GM12801 (cell line): ENCODE results near the gene DGLUCY.

ENCODE experiments used
- TF ChIP-seq, protein P1 (sequence below): IDR thresholded peaks from one replicate; pipeline ENCODE4 v1.5.1; 2011; ENCODE audit warnings: control low read depth; ENCODE audit not compliant: insufficient read length; ENCODE audit errors: extremely low read depth

The DGLUCY gene

GRCh38 chr14:91197631-91198030 is 83.8 kb downstream of the DGLUCY start:
- TF ChIP-seq, protein P1, sequence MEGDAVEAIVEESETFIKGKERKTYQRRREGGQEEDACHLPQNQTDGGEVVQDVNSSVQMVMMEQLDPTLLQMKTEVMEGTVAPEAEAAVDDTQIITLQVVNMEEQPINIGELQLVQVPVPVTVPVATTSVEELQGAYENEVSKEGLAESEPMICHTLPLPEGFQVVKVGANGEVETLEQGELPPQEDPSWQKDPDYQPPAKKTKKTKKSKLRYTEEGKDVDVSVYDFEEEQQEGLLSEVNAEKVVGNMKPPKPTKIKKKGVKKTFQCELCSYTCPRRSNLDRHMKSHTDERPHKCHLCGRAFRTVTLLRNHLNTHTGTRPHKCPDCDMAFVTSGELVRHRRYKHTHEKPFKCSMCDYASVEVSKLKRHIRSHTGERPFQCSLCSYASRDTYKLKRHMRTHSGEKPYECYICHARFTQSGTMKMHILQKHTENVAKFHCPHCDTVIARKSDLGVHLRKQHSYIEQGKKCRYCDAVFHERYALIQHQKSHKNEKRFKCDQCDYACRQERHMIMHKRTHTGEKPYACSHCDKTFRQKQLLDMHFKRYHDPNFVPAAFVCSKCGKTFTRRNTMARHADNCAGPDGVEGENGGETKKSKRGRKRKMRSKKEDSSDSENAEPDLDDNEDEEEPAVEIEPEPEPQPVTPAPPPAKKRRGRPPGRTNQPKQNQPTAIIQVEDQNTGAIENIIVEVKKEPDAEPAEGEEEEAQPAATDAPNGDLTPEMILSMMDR, result no peak

DNA sequence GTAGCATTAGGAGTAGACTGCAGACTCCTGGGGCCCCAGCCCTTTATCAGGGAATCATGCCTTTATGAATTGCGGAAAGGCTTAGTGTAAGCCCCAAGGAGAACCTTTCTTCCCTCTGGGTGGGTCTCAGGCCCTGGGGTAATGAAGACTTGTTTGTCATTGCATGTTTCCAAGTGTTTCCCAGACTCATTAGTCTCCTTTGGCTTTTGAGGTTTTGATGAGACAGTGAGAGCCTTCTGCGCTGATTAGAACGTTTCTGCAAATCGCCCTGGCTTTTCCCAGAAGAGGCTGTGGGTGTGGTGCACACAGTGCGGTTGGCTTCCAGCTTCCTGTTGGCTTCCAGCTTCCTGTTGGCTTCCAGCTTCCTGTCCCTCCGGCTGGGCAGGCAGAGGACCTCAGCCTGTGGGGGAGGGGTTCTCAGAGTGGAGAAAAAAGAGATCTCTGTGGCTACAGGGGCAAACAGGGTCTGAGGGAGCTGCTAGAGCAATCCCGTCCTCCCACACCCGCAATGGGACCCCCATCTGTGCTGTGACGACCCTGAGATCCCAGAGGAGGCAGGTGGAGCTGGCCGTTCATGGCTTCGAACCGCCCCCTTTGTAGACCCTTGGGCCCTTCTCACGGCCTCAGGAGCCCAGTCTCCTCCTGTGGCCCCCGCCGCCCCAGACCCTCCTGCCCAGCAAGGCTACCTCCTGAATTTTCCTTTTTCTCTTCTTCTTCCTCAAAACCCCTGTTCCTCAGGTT is 88.5 kb downstream of the DGLUCY start:
- TF ChIP-seq, protein P1, result no peak

DNA sequence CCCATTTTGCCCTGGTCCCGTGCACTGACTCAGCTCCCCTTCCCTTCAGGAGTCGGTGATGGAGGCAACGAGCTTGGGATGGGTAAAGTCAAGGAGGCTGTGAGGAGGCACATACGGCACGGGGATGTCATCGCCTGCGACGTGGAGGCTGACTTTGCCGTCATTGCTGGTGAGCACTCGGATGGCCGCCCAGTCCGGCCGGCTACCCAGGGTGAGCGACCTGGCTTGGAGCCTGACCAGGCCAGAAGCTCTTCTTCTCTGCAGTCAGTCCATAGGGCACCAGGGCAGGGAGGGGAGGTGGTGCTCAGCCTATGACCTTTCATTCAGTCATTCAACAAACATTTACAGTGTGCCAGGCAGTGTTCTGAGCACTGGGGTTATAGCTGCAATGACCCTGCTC is 90.8 kb downstream of the DGLUCY start:
- TF ChIP-seq, protein P1, result no peak

- TF ChIP-seq, protein P1, result no peak
Observed at GRCh38 chr14:91205459-91205858, 91.6 kb downstream of the DGLUCY start.

DNA sequence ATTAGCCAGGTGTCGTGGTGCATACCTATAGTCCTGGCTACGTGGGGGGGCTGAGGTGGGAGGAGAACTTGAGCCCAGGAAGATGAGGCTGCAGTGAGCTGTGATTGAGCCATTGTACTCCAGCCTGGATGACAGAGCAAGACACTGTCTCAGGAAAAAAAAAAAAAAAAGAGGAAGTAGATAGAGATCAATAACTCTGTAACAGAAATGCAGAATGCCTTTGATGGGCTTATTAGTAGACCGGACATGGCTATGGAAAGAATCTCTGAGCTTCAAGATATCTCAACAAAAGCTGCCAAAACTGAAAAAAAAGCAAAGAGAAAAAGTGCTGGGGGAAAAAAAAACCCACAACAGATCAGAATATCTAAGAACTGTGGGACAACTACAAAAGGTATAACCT is 93.1 kb downstream of the DGLUCY start:
- TF ChIP-seq, protein P1, result no peak

DNA sequence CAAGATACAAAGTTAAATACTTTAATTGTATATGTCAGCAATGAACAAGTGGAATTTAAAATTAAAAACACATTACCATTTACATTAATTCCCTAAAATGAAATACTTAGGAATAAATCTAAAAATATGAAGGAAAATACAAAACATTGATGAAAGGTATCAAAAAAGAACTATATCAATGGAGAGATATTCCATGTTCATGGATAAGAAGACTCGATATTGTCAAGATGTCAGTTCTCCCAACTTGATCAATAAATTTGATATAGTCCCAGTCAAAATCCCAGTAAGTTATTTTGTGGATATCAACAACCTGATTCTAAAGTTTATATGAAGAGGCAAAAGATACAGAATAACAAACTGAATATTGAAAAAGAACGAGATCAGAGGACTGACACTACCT is 97.1 kb downstream of the DGLUCY start:
- TF ChIP-seq, protein P1, result no peak

DNA sequence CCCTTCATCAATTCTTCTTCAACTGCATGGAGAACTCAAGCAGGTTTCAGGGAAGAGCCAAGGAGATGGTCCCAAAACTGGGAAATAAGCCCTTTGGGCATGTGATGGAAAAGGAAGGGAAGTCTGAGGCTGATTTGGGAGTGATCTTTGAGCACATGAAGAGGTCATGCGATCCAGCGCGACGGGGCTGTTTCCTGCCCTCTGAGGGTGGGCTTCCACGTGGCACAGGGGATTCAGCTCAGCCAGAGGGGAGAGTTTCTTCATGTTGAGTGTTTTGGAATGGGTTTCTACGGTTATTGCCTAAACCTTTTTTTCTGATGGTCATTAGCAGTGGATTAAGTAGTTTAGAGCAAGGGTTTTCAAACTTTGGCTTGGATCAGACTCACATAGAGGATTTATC is 100.4 kb downstream of the DGLUCY start:
- TF ChIP-seq, protein P1, result no peak
